ENCODE results near the gene MYO19.

DNA sequence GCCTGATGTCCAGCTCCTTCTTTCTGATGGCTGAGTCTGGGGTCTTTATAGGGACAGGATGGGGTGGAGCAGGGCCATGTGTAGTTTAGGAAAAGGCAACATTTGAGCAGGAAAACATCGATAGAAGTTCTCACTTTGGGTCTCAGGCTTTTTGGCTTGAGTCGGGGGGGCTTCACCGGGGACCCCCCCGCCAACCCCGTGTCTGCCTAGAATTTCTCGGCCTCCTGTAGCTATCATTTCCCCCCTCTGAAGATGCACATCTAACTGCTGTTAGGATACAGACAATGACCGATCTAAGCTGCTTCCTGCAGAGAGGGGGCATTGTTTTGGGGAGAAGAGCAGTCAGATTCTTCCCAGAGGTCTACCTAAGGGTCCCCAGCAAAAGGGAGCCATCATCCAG, 64.9 kb downstream of the MYO19 start:
- TF ChIP-seq EZH2phosphoT487 (IDR thresholded peaks at IDR 0.05), result no peak
- TF ChIP-seq, protein P1, sequence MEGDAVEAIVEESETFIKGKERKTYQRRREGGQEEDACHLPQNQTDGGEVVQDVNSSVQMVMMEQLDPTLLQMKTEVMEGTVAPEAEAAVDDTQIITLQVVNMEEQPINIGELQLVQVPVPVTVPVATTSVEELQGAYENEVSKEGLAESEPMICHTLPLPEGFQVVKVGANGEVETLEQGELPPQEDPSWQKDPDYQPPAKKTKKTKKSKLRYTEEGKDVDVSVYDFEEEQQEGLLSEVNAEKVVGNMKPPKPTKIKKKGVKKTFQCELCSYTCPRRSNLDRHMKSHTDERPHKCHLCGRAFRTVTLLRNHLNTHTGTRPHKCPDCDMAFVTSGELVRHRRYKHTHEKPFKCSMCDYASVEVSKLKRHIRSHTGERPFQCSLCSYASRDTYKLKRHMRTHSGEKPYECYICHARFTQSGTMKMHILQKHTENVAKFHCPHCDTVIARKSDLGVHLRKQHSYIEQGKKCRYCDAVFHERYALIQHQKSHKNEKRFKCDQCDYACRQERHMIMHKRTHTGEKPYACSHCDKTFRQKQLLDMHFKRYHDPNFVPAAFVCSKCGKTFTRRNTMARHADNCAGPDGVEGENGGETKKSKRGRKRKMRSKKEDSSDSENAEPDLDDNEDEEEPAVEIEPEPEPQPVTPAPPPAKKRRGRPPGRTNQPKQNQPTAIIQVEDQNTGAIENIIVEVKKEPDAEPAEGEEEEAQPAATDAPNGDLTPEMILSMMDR (IDR thresholded peaks at IDR 0.05), result no peak
- no peak for TF ChIP-seq EZH2 (IDR thresholded peaks at IDR 0.05)
